Stimulated activated CD4-positive, alpha-beta T cell treated with anti-CD3 and anti-CD28 coated beads, Interleukin-4, amount 100 ng/mL, for 1 hour (primary cell): ENCODE results near the gene FARP2.
A peak's percentile ranks its signal among the peaks of the same experiment; 100 is the strongest.
"Not testable (repeated sequence)": the region's sequence is repeated elsewhere in the genome, so short reads cannot be mapped to it uniquely, and the experiment has no call there.

Source experiments
- DNase-seq: peaks from one replicate; pipeline ENCODE4 v3.0.0-alpha.2; 2020

The FARP2 gene, protein sequence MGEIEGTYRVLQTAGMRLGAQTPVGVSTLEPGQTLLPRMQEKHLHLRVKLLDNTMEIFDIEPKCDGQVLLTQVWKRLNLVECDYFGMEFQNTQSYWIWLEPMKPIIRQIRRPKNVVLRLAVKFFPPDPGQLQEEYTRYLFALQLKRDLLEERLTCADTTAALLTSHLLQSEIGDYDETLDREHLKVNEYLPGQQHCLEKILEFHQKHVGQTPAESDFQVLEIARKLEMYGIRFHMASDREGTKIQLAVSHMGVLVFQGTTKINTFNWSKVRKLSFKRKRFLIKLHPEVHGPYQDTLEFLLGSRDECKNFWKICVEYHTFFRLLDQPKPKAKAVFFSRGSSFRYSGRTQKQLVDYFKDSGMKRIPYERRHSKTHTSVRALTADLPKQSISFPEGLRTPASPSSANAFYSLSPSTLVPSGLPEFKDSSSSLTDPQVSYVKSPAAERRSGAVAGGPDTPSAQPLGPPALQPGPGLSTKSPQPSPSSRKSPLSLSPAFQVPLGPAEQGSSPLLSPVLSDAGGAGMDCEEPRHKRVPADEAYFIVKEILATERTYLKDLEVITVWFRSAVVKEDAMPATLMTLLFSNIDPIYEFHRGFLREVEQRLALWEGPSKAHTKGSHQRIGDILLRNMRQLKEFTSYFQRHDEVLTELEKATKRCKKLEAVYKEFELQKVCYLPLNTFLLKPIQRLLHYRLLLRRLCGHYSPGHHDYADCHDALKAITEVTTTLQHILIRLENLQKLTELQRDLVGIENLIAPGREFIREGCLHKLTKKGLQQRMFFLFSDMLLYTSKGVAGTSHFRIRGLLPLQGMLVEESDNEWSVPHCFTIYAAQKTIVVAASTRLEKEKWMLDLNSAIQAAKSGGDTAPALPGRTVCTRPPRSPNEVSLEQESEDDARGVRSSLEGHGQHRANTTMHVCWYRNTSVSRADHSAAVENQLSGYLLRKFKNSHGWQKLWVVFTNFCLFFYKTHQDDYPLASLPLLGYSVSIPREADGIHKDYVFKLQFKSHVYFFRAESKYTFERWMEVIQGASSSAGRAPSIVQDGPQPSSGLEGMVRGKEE

DNA sequence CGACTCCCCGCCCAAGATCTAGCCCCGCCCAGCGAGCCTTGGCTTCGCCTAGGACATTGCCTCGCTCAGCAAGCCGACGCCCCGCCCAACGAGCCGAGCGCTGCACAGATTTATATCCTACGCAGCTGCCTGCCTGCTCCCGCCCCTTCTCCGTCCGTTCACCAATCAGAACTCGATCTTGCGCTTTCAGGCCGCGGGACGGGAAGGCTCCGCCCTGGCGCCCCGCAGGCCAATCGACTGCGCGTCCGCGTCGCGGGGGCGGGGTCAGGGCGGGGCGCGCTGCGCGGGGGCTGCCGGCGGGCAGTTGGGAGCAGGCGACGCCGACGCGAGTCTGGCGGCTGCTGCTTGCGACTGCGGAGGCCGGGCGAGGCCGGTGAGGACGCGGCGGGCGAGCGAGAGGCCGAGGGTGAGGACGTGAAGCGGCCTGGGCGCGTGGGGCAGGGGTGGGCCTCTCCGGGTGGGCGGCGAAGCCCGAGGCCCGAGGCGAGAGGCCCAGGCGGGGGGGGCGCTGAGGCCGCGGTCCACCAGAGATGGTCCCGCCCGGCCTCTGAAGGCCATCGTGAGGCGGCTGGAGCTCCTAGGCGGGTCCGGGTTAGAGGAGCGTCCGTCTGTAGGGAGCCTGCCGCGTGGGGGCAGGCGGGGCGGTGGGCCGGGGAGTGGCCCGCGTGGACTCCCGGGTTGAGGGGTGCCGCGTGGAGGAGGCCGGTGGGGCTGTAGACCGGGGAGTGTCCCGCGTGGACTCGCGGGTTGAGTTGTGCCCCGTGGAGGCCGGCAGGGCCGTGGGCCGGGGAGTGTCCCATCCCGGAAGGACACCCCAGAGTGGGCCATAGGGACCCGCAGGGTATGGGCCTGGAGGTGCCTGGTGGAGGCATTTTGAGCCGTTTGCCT lies at the start of gene FARP2:
FARP2 (plus strand) TSS at position 303 of the 888 bp plus-strand sequence. CDS start 16,823 bp downstream, outside the sequence.
- peak; percentile 98 for DNase-seq

GRCh38 chr2:241307055-241307454 lies 49.0 kb upstream of the FARP2 start:
- DNase-seq, result no peak

- DNase-seq, result no peak
These were observed 47.8 kb upstream of the FARP2 start for GRCh38 chr2:241308267-241308666.

DNA sequence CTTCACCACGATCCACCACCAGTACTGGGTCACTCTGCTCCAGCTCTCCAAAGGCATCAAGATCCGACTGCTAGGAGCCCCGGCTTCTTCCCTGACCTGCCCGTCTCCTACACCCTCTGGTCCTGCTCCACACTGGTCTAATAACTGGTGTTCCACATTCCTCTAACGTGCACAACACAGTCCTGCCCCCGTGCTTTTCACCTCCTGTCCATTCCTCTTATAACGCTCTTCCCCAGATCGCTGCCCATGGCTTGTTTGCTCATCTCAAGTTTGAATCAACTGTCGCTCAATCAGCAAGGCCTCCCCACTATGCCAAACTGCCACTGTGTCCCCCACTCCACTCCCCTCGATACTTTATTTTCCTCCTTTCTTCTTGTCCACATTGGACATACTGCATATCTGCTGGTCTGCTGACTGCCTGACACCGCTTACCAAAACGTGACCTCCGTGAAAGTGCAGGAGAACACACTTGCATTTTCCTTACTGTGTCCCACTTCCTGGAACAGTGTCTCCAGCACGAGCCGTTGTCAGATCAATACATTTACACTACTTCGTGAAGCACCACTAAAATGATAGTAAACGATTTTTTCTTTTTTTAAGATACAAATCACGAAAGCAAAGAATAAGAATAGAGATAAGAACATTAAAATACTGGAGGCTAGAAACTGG lies 47.1 kb upstream of the FARP2 start:
- no peak for DNase-seq

DNA sequence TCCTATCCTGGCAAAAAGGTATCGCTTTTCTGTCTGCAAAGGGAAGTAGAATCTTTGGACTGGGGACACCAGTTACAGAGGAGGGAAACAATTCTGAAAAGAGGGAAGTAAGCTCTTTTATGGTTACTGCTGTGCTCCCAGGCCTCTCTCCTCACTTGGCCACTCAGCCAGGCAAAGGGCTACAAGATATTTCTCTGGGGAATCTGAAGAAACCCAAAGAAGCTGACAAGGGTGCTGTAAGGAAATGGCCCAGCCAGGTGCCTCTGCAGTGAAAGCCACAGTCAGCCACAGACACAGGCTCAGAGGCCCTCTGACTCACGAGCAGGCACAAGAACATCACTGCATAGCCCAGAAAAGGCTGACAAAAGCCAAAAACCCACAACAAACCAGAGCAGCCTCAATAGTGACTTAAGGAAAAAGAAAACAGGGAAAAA lies 46.4 kb upstream of the FARP2 start:
- peak; percentile 64 for DNase-seq

DNA sequence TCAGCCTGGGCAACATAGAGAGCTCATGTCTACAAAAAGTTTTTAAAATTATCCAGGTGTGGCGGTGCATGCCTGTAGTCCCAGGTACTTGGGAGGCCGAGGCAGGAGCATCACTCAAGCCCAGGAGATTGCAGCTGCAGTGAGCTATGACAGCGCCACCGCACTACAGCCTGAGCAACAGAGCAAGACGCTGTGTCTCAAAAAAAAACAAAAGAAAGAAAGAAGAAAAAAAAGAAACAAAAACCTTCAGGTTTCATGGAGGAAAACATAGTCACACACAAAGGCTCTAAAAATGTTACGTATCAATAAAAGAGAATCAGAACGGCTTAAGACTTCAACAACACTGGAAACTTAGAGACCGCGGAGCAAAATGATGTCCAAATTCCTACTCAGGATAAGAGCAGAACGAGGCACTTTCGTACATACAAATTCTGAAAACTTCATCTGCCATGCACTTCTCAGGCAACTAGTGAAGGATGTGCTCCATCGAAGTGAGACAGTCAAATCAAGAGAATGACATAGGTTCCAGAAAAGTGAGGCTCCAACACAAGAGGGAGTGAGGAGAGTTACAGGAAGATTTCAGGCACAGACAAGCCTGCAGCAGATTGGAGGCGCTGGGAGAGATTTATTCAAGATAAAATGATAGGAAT lies 45.0 kb upstream of the FARP2 start:
- no peak for DNase-seq

DNA sequence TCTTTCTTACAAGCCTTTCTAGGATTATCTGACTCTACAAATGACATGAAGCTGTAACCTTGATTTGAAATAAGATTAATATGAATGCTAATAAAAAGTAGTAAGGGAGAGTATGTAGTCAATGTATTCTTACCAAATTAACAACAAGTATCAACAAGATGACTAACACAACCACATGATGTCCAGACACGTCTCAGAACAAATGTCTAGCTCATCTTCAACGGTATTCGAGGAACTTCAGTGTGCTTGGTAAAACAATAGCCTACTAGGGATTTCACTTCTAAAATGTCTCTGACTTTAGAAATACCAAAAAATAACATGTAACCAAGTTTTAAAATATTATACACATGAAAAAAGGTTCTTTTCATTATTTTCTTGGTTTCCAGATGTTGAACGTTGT lies 44.0 kb upstream of the FARP2 start:
- DNase-seq, result no peak

- DNase-seq, result no peak
These were observed 42.5 kb upstream of the FARP2 start for GRCh38 chr2:241313543-241314095.

GRCh38 chr2:241314226-241315092 lies 41.6 kb upstream of the FARP2 start:
- DNase-seq, result no peak

DNA sequence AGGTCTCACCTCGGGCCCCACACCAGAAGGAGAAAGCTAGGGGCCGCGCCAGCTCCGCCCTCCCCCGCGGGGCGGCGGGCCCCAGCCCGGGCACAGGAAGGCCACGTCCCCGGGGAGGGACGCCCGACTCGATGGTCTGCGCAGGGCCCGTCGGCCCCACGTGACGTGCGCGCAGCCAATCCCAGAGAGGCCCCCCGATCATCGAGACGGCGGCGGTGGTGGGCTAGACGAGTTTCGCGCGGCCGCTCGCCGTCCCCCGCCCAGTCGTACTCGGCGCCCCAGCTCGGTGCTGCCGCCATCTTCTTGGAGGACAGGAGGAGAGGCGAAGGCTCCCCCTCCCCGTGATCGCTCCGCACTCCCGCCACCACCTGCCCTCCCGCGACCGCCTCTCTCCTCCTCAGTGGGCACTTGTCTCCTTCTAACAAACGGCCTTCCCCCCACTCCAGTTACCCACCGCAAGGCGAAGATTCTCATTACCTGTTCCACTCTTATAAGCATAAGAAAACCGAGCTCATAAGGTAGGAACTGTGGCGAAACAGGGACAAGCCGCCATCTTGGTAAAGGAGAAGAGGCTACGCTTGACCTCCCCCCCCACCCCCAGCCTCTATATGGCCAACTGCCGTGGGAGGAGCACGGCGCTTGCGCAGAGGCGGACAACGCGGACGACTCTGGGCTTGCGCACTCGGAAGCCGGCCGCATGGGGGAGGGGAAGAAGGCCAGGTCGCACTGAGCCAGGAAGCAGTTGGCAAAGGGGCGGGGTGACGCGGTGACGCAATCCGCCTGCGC lies 40.8 kb upstream of the FARP2 start, which contains the start of gene HDLBP:
HDLBP (minus strand) TSS at position 580 of the 786 bp plus-strand sequence. CDS start 48,803 bp downstream, outside the sequence.
- peak; percentile 100 for DNase-seq

DNA sequence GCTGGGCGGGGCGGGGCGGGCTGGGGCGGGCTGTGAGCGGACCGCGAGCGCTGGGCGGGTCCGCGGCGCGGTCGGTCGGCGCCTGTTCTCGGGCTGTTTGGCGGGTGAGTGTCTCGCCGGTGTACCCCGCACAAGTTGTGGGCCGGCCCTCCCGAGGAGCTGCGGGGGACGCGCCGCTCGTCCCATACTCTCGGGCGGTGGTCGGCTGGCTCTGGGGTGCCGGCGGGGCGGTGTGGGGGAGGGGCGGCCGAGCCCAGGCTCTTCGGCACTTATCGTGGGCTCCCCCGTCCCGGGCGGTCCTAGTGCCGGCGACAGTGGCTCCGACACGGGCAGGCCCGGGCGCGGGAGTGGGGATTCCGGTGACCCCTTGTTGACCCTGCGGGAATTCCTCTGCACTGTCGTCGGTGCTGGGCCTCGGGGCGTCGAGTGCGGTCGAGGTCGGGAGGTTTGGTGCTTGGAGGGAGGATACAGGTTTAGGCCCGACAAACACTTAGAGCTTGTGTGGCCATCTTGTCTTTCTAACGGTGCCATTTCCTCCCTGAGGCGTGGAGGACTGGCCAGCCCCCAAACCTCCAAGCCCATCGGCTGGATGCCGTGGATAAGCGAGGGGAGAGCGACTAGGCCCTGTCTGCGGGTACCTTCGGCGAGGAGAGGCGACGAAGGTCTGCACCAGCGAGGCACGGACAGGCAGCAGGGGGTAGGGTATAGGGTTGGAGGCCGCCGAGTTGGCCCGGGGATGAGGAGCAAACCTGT lies 40.0 kb upstream of the FARP2 start, which contains the start of gene SEPTIN2:
SEPTIN2 (plus strand) TSS at position 47 of the 753 bp plus-strand sequence. CDS start 8,308 bp downstream, outside the sequence.
- peak; percentile 76 for DNase-seq

DNA sequence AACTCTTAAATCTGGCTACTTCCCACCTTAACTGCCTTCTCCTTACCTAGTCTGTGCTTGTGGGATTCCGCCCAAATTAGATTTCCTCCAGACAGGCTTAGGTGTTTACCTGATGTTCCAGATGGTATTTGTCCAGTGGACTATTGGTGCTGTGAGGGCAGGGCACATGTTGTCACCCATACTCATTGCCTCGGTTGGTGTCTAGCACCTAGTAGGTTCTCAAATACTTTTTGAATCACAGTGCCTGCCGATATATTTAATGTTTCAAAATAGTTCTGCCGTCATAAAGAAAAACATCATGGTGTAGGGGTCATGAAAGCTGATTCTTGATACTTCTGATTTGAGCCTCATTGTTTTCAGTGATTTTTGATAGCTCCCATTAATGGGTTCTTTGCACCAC lies 39.3 kb upstream of the FARP2 start:
- no peak for DNase-seq

- DNase-seq, result no peak
These were observed 38.7 kb upstream of the FARP2 start for GRCh38 chr2:241317391-241317790.

DNA sequence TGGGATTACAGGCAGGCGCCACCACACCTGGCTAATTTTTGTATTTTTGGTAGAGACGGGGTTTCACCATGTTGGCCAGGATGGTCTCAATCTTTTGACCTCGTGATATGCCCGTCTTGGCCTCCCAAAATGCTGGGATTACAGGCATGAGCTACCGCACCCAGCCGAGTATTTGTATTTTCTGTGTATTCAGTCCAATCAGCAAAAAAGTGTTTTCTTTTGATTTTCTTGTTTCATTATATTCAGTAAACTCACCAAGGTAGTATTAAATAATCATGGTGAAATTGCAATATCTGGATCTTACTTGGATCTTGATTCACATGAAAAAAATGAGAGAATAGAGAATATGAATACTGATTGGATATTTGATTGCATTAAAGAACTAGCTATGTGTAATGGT lies 37.3 kb upstream of the FARP2 start:
- DNase-seq, result not testable (repeated sequence)

- no peak for DNase-seq
These were observed 35.7 kb upstream of the FARP2 start for GRCh38 chr2:241320394-241320793.

- DNase-seq, result no peak
These were observed 35.1 kb upstream of the FARP2 start for GRCh38 chr2:241321033-241321432.

- DNase-seq, result no peak
These were observed 34.2 kb upstream of the FARP2 start for GRCh38 chr2:241321886-241322285.

GRCh38 chr2:241323778-241324177 lies 32.3 kb upstream of the FARP2 start:
- no peak for DNase-seq
